AML-193 (cell line): ENCODE data around the gene TSHZ3.

Source experiments
- DNase-seq, 2 experiments: peaks; one replicate each; lab custom pipeline; 2025; lab: John Stamatoyannopoulos, UW

TSHZ3 gene

GRCh38 chr19:31334849-31335624, 14.2 kb downstream of the TSHZ3 start:
- no peak for DNase-seq

GRCh38 chr19:31334101-31334848, 15.0 kb downstream of the TSHZ3 start:
- DNase-seq, result no peak

GRCh38 chr19:31332096-31332495, 17.1 kb downstream of the TSHZ3 start:
- no peak for DNase-seq

GRCh38 chr19:31331536-31331935, 17.7 kb downstream of the TSHZ3 start:
- DNase-seq, result no peak

- DNase-seq, result no peak
Observed at GRCh38 chr19:31330761-31331160, 18.5 kb downstream of the TSHZ3 start.

- no peak for DNase-seq
Observed at GRCh38 chr19:31330237-31330636, 19.0 kb downstream of the TSHZ3 start.

GRCh38 chr19:31329819-31330218, 19.4 kb downstream of the TSHZ3 start:
- DNase-seq, result no peak

- no peak for DNase-seq
Observed at GRCh38 chr19:31328238-31328637, 21.0 kb downstream of the TSHZ3 start.

- DNase-seq, result no peak
Observed at GRCh38 chr19:31326329-31327028, 22.8 kb downstream of the TSHZ3 start.

GRCh38 chr19:31325342-31325741, 23.9 kb downstream of the TSHZ3 start:
- DNase-seq, result no peak

GRCh38 chr19:31319465-31319864, 29.8 kb downstream of the TSHZ3 start:
- no peak for DNase-seq

GRCh38 chr19:31318790-31319425, 30.3 kb downstream of the TSHZ3 start:
- DNase-seq, result no peak

- no peak for DNase-seq
Observed at GRCh38 chr19:31317570-31317969, 31.7 kb downstream of the TSHZ3 start.

- no peak for DNase-seq
Observed at GRCh38 chr19:31317093-31317492, 32.1 kb downstream of the TSHZ3 start.

GRCh38 chr19:31316201-31316951, 32.9 kb downstream of the TSHZ3 start:
- DNase-seq, result peak; percentile 38 to 48

GRCh38 chr19:31315652-31316051, 33.6 kb downstream of the TSHZ3 start:
- no peak for DNase-seq

GRCh38 chr19:31314849-31315629, 34.2 kb downstream of the TSHZ3 start:
- DNase-seq, result no peak

- DNase-seq, result no peak
Observed at GRCh38 chr19:31314156-31314555, 35.1 kb downstream of the TSHZ3 start.

- DNase-seq, result no peak
Observed at GRCh38 chr19:31313291-31314030, 35.8 kb downstream of the TSHZ3 start.

GRCh38 chr19:31312677-31313244, 36.5 kb downstream of the TSHZ3 start:
- no peak for DNase-seq
